ENCODE results near the gene ATP6V1C2. TPM values are rescaled to one million over a fixed set of nuclear protein-coding genes. Genes with fewer than 3 reads are reported as not detected.

Gene ATP6V1C2
- polyA plus RNA-seq, 2 of the 4 experiments (the other 2 are of a cell fraction): 0.08 to 0.14 TPM

DNA sequence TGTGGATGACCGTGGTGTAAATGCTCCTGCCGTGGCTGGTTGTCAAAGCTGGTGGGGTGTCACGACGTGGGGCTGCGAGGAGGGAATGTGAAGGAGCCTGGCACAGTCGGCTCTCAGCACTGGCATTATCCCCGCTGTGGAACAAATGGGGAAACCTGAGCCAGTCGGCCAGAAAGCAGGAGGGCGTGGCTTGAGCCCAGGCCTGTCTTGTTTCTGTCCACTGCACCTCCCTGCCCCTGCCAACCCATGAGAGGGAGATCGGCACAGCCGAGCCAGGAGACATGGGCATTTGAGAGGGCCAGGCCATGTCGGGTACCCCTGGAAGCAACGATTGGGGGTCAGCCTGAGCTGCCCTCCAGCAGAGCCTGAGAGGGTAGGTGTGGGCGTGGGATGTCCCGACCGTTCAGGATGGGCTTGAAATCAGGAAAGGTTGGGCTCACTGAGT, 46.7 kb downstream of the ATP6V1C2 start:
- no peak for DNase-seq (ENCODE audit: low read depth in 1 of 2, low spot score in 1 of 2)
- H3K4me3 ChIP-seq: no peak overlapping the region
- 61% methylated on average over 16 of the region's 16 CpGs for WGBS (ENCODE audit: missing lambda C conversion rate)
- TF ChIP-seq HOXB13 (CRISPR knock-in tag; IDR thresholded peaks at IDR 0.05; ENCODE audit: low read depth): no peak
- TF ChIP-seq KDM1A (IDR thresholded peaks at IDR 0.05; ENCODE audit: low read depth): no peak
- TF ChIP-seq MAX (IDR thresholded peaks at IDR 0.05): no peak
- no peak for TF ChIP-seq POLR2AphosphoS2 (conservative IDR thresholded peaks at IDR 0.05; ENCODE audit: low read length)
- no peak for TF ChIP-seq BHLHE40 (IDR thresholded peaks at IDR 0.05; ENCODE audit: low read depth, low read length)
- no peak for TF ChIP-seq RARB (CRISPR knock-in tag; IDR thresholded peaks at IDR 0.05)
- no peak for TF ChIP-seq HDAC2 (IDR thresholded peaks at IDR 0.05)
- TF ChIP-seq CHD4 (IDR thresholded peaks at IDR 0.05; ENCODE audit: borderline replicate concordance): no peak
- TF ChIP-seq ZFP36 (IDR thresholded peaks at IDR 0.05; ENCODE audit: borderline replicate concordance, partially characterized antibody): no peak
- TF ChIP-seq USF2 (IDR thresholded peaks at IDR 0.05): no peak
- TF ChIP-seq SMC3 (IDR thresholded peaks at IDR 0.05): no peak
- TF ChIP-seq HMGXB4 (CRISPR knock-in tag; IDR thresholded peaks at IDR 0.05; ENCODE audit: borderline replicate concordance): no peak
- TF ChIP-seq TFCP2L1 (CRISPR knock-in tag; IDR thresholded peaks at IDR 0.05): no peak
- TF ChIP-seq CHD2 (IDR thresholded peaks at IDR 0.05; ENCODE audit: low read length, partially characterized antibody): no peak
- TF ChIP-seq CEBPB (IDR thresholded peaks at IDR 0.05): no peak
- TF ChIP-seq KDM5A (IDR thresholded peaks at IDR 0.05): no peak
- TF ChIP-seq ZSCAN20 (CRISPR knock-in tag; IDR thresholded peaks at IDR 0.05): no peak
- no peak for TF ChIP-seq HOXA7 (CRISPR knock-in tag; IDR thresholded peaks at IDR 0.05)
- TF ChIP-seq, protein P1, sequence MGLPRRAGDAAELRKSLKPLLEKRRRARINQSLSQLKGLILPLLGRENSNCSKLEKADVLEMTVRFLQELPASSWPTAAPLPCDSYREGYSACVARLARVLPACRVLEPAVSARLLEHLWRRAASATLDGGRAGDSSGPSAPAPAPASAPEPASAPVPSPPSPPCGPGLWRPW (IDR thresholded peaks at IDR 0.05): no peak
- H3K4me1 ChIP-seq: no peaks in the 10 kb centered on the region
- FAIRE-seq: no peak
- ChIA-PET POLR2A (no interaction called here), CTCF (interaction anchor here (0.7 kb wide), 1 partner anchor 431 kb away, joined by 3 read pairs; no protein-coding TSS in a partner anchor)
- no peak overlapping the region for H3K27ac ChIP-seq
- ATAC-seq: no peak
- no peaks in the 10 kb centered on the region for H3K9me3 ChIP-seq
- no peak overlapping the region for H3K4me2 ChIP-seq

DNA sequence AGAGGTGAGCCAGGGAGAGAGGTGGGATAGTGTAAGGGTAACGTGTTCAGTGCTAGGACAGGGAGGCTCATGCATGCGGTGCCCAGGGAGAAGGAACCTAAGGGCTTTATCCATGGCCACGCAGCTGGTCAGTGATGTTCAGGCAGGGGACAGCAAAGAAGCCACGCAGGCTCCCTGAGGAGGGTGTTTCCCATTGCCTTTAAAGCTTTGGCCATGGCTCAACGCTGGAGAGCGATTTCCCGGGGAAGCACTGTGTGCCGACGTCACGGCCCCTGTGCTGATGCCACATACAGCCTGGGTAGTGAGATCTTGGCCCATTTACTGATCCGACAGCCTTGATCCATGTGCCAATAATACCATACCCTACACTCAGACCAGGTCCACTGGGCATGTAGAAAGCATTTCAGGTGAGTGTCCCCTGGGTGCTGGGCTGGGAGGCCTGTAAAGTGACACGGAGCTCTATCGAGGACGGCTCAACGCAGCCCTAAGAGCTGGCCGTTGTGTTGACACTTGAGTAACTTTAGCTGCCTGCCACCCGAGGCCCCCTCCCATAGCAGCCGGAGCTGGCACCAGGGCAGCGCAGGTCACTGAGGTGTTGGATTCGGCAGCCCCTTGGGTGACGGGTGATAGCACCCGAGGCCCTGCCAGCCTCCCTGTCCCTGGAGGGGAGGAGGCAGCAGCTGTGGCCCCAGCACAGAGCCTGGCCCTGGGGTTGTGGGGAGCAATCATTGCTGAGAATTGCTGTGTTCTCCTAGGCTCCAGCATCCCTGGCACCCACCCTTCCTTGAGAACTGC, 49.7 kb downstream of the ATP6V1C2 start:
- Histone ChIP-seq H3K9me3 (no peaks in the 10 kb centered on the region), H3K4me1 (no peaks in the 10 kb centered on the region), H3K4me2 (no peak overlapping the region), H3K27ac (no peak overlapping the region), H3K4me3 (no peak overlapping the region)
- ChIA-PET POLR2A (no interaction called here), CTCF (interaction anchor here (1.3 to 1.8 kb wide), 4 partner anchors 13 to 34 kb away, joined by 3 to 5 read pairs (median 4); no protein-coding TSS in a partner anchor)
- no peak for FAIRE-seq
- DNase-seq (ENCODE audit: low read depth in 1 of 2, low spot score in 1 of 2): no peak
- no peak for TF ChIP-seq HOXA7 (CRISPR knock-in tag; IDR thresholded peaks at IDR 0.05)
- no peak for TF ChIP-seq KDM1A (IDR thresholded peaks at IDR 0.05; ENCODE audit: low read depth)
- TF ChIP-seq JUN (IDR thresholded peaks at IDR 0.05): no peak
- ATAC-seq: no peak
- 73% methylated on average over 22 of the region's 22 CpGs for WGBS (ENCODE audit: missing lambda C conversion rate)

- ATAC-seq (no peak), FAIRE-seq (no peak), DNase-seq (ENCODE audit: low read depth in 1 of 2, low spot score in 1 of 2) (no peak)
- Histone ChIP-seq H3K4me2 (no peak overlapping the region), H3K9me3 (no peaks in the 10 kb centered on the region), H3K27ac (no peak overlapping the region), H3K4me3 (no peak overlapping the region), H3K4me1 (no peaks in the 10 kb centered on the region)
- ChIA-PET CTCF (interaction anchor here (0.9 to 1.8 kb wide), 3 partner anchors 13 to 22 kb away, joined by 3 to 5 read pairs (median 4); no protein-coding TSS in a partner anchor), POLR2A (no interaction called here)
- WGBS (ENCODE audit: missing lambda C conversion rate): 81% methylated on average over 13 of the region's 13 CpGs
- TF ChIP-seq PHF8 (IDR thresholded peaks at IDR 0.05; ENCODE audit: borderline replicate concordance, low read depth) (no peak), CBX8 (IDR thresholded peaks at IDR 0.05) (no peak), EP300 (IDR thresholded peaks at IDR 0.05) (no peak), TP53 (CRISPR knock-in tag; IDR thresholded peaks at IDR 0.05) (no peak), HEYL (CRISPR knock-in tag; IDR thresholded peaks at IDR 0.05) (no peak)
These were observed 50.4 kb downstream of the ATP6V1C2 start for GRCh38 chr2:10771786-10772185.
